ENCODE results near the gene ESR1.

The ESR1 gene

DNA sequence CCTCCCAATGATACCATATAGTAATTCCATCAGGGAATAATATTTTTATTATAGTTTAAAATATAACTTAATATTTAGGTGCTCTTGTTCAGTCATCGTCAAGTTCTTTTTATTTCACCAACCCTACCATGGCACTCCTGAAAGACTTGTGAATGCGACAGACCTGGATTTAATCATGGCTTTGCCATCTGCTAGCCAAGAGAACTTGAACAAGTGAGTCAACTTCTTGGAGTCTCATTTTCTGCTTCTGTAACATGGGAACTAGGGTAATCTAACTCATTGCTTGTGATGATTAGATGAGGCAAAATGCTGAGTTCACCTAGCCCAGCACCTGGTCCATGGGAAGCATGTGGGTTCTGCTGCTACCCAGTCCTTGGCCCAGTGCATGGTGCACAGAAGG is 62.9 kb downstream of the ESR1 start:
- Histone ChIP-seq H3K9me3 (no peaks in the 10 kb centered on the region), H3K36me3 (no peaks in the 10 kb centered on the region), H3K27me3 (no peaks in the 10 kb centered on the region), H3K4me1 (no peaks in the 10 kb centered on the region), H3K4me3 (ENCODE audit: low read depth, low read length) (no peak overlapping the region)
- TF ChIP-seq, protein P1, sequence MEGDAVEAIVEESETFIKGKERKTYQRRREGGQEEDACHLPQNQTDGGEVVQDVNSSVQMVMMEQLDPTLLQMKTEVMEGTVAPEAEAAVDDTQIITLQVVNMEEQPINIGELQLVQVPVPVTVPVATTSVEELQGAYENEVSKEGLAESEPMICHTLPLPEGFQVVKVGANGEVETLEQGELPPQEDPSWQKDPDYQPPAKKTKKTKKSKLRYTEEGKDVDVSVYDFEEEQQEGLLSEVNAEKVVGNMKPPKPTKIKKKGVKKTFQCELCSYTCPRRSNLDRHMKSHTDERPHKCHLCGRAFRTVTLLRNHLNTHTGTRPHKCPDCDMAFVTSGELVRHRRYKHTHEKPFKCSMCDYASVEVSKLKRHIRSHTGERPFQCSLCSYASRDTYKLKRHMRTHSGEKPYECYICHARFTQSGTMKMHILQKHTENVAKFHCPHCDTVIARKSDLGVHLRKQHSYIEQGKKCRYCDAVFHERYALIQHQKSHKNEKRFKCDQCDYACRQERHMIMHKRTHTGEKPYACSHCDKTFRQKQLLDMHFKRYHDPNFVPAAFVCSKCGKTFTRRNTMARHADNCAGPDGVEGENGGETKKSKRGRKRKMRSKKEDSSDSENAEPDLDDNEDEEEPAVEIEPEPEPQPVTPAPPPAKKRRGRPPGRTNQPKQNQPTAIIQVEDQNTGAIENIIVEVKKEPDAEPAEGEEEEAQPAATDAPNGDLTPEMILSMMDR (IDR thresholded peaks at IDR 0.05; ENCODE audit: low read depth, low read length), result no peak
- DNase-seq, result no peak

DNA sequence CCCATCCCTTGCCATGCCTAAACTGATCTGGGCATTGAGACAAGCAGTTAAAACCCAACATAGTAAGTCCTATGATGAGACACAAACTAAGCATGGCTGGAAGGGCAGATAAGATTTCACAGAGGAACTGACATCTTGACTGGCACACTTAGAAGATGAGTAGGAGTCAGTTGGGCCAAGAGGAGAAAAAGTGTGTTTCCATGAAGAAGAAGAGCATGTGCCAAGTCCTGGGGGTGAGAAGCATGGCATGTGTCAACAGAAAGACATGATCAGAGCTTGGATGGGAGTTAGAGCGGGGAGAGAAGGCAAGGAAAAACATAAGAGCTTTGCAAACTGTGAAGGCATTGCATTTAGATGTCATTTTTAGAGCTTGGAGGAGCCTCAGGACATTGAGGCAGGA is 68.0 kb downstream of the ESR1 start:
- H3K9me3 ChIP-seq, result no peaks in the 10 kb centered on the region
- TF ChIP-seq, protein P1 (IDR thresholded peaks at IDR 0.05; ENCODE audit: low read depth, low read length), result no peak
- H3K36me3 ChIP-seq, result no peaks in the 10 kb centered on the region
- H3K27me3 ChIP-seq, result no peaks in the 10 kb centered on the region
- no peak for DNase-seq
- no peak overlapping the region for H3K4me3 ChIP-seq (ENCODE audit: low read depth, low read length)
- no peaks in the 10 kb centered on the region for H3K4me1 ChIP-seq

DNA sequence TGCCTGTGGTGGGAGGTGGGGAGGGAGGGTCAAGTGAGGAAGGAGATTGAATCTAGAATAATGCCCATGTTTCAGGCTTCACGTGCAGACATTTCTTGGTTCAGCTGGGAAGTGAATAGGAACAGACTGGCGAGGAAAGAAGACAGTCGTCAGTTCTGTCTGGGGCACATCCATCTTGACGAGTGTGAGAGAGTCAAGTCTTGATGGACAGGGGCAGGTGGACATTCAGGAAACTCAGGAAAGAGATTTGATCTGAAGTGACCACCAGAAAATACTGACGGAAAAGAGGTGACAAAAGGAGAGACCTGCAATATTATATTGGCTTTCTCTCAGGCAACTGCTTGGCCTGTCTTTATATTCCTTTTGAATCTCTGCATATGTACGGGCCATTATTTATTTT is 68.6 kb downstream of the ESR1 start:
- no peak for DNase-seq
- TF ChIP-seq, protein P1 (IDR thresholded peaks at IDR 0.05; ENCODE audit: low read depth, low read length), result no peak
- Histone ChIP-seq H3K27me3 (no peaks in the 10 kb centered on the region), H3K36me3 (no peaks in the 10 kb centered on the region), H3K4me3 (ENCODE audit: low read depth, low read length) (no peak overlapping the region), H3K9me3 (no peaks in the 10 kb centered on the region), H3K4me1 (no peaks in the 10 kb centered on the region)

DNA sequence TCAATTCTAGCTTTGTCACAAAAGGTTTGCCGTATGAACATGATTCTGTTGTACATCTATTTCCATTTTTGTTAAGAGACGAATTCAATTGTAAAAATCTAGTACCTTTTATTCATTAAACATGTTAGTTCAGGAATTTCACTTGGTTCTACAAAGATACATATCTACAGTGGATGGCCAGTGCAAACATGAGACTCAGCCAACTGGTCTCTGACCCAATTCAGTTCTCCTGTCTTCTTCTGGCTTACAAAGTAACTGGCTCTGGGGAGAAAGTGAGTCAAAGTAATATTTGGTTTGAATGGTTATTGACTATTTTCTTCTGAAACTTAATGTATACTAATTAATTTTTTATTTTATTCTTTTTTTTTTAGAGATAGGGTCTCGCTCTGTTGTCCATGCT is 70.0 kb downstream of the ESR1 start:
- H3K4me1 ChIP-seq, result no peaks in the 10 kb centered on the region
- no peaks in the 10 kb centered on the region for H3K36me3 ChIP-seq
- H3K27me3 ChIP-seq, result no peaks in the 10 kb centered on the region
- DNase-seq, result no peak
- no peaks in the 10 kb centered on the region for H3K9me3 ChIP-seq
- H3K4me3 ChIP-seq (ENCODE audit: low read depth, low read length), result no peak overlapping the region
- TF ChIP-seq, protein P1 (IDR thresholded peaks at IDR 0.05; ENCODE audit: low read depth, low read length), result no peak

DNA sequence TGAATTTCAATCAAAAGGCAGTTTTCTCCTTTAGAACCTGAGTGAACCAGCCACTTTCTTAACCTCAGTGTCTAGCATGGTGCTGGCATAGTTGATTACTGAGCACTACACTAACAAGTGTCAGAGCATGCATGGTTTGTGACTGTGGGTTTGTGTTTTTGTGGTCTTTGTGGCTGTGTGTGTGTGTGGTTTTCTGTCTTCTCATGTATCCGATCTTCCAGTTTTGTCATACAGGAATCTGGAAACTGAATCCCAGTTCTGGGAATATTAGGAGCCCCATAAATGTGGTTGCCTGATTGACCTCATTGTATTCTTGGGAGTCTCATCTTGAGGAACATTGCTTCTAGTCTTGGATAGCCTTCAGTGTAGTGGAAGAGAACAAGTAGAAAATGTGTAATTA is 73.7 kb downstream of the ESR1 start:
- no peak overlapping the region for H3K4me3 ChIP-seq (ENCODE audit: low read depth, low read length)
- no peaks in the 10 kb centered on the region for H3K4me1 ChIP-seq
- H3K27me3 ChIP-seq, result no peaks in the 10 kb centered on the region
- TF ChIP-seq, protein P1 (IDR thresholded peaks at IDR 0.05; ENCODE audit: low read depth, low read length), result no peak
- DNase-seq, result no peak
- H3K36me3 ChIP-seq, result no peaks in the 10 kb centered on the region
- no peaks in the 10 kb centered on the region for H3K9me3 ChIP-seq

DNA sequence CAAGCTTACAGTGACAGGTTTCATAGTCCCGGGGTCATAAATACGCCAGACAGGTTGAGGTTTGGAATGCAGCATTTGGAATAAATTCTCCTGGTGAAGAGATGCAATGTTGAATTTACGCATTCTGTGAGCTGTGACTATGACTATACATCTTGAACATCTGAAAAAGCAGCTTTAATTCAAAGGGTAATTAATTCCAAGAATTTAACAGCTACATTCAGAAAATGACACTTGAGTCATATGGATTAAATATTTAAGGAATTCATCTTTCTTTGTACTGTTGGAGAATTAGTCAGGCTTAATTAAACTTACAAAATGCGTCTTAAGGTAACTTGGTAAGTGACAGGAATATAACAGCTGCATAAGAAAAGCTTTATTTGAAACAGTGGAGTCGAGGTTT is 74.7 kb downstream of the ESR1 start:
- Histone ChIP-seq H3K4me3 (ENCODE audit: low read depth, low read length) (no peak overlapping the region), H3K9me3 (no peaks in the 10 kb centered on the region), H3K36me3 (no peaks in the 10 kb centered on the region), H3K4me1 (no peaks in the 10 kb centered on the region), H3K27me3 (no peaks in the 10 kb centered on the region)
- no peak for DNase-seq
- TF ChIP-seq, protein P1 (IDR thresholded peaks at IDR 0.05; ENCODE audit: low read depth, low read length), result no peak

Data from BE2C (cell line).